ENCODE data around the gene MATN4. TPM values are rescaled to one million over a fixed set of nuclear protein-coding genes. Genes with fewer than 3 reads are reported as not detected.

Gene MATN4
- total RNA-seq, 3 donors from 2014 or later (not counting 1 experiment from before 2014, with no cell fraction given): not detected

DNA sequence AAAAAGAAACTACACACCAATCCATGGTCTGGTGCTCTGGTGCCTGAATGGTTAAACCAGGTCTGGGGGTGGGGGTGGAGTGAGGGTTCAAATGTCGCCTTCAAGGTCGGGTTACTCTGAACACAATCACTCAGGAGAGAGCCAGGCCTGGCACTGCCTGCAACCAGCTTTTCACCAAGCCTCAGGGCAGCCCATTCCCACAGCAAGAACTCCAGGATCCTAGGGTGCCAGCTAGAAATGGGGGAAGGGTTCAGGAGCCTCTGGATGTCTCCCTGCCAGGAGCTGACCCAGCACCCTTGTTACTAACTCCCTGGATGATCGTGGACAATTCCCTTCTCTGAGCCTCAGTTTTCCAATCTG lies 33.5 kb upstream of the MATN4 start:
- Histone ChIP-seq H3K9me3 (ENCODE audit: control insufficient read depth, insufficient read depth, low read length) (no peaks in the 10 kb centered on the region), H3K27ac (ENCODE audit: low read length) (no peak overlapping the region)

DNA sequence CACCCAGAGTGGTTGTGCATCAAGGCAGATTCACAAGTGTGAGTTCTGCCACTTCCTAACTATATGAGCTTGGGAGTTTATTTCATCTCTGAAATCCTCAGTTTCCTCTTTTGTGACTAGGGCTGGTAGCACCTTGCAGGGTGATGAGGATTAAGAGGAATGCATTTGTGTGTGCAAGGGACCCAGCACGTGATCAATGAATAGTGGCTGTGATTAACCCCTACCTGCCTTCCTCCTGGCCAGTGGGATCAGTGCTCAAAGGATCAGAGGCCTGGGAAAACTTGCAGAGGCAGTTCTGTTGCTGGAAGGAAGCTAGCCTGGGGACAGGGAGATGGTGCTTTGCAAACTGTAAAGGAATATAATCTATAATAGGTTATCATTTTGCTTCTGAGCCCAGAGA lies 32.9 kb upstream of the MATN4 start:
- no peak overlapping the region for H3K27ac Mint-ChIP-seq
- intact Hi-C loops (cut with micrococcal nuclease): no loop called here
- Histone ChIP-seq H3K4me3 (ENCODE audit: low read length) (no peak overlapping the region), H3K27me3 (ENCODE audit: control insufficient read depth, insufficient read depth, low read length) (no peaks in the 10 kb centered on the region), H3K36me3 (ENCODE audit: control insufficient read depth, insufficient read depth, low read length) (no peaks in the 10 kb centered on the region), H3K27ac (ENCODE audit: low read length) (no peak overlapping the region), H3K4me1 (ENCODE audit: control insufficient read depth, insufficient read depth, low read length) (no peaks in the 10 kb centered on the region), H3K9me3 (ENCODE audit: control insufficient read depth, insufficient read depth, low read length) (no peaks in the 10 kb centered on the region)
- ATAC-seq (no peak), DNase-seq (no peak)
- WGBS (ENCODE audit: insufficient coverage): 86% methylated on average over 1 of the region's 1 CpG
- H3K4me1 Mint-ChIP-seq: no peaks in the 10 kb centered on the region
- no peaks in the 10 kb centered on the region for H3K9me3 Mint-ChIP-seq
- no peaks in the 10 kb centered on the region for H3K27me3 Mint-ChIP-seq (ENCODE audit: low read depth in 2 of 2)
- TF ChIP-seq, protein P1, sequence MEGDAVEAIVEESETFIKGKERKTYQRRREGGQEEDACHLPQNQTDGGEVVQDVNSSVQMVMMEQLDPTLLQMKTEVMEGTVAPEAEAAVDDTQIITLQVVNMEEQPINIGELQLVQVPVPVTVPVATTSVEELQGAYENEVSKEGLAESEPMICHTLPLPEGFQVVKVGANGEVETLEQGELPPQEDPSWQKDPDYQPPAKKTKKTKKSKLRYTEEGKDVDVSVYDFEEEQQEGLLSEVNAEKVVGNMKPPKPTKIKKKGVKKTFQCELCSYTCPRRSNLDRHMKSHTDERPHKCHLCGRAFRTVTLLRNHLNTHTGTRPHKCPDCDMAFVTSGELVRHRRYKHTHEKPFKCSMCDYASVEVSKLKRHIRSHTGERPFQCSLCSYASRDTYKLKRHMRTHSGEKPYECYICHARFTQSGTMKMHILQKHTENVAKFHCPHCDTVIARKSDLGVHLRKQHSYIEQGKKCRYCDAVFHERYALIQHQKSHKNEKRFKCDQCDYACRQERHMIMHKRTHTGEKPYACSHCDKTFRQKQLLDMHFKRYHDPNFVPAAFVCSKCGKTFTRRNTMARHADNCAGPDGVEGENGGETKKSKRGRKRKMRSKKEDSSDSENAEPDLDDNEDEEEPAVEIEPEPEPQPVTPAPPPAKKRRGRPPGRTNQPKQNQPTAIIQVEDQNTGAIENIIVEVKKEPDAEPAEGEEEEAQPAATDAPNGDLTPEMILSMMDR (IDR thresholded peaks at IDR 0.05): no peak
- no peak overlapping the region for H3K4me3 Mint-ChIP-seq
- H3K36me3 Mint-ChIP-seq: no peaks in the 10 kb centered on the region

More for the DNA sequence above, 33.5 kb upstream of the MATN4 start:
- H3K4me3 ChIP-seq (ENCODE audit: low read length): no peak overlapping the region
- H3K36me3 Mint-ChIP-seq: no peaks in the 10 kb centered on the region
- H3K27me3 Mint-ChIP-seq (ENCODE audit: low read depth in 2 of 2): no peaks in the 10 kb centered on the region
- no peak overlapping the region for H3K4me3 Mint-ChIP-seq
- WGBS (ENCODE audit: insufficient coverage): 84% methylated on average over 3 of the region's 3 CpGs
- no peak overlapping the region for H3K27ac Mint-ChIP-seq
- no peaks in the 10 kb centered on the region for H3K36me3 ChIP-seq (ENCODE audit: control insufficient read depth, insufficient read depth, low read length)
- H3K4me1 Mint-ChIP-seq: no peaks in the 10 kb centered on the region
- no peak for DNase-seq
- intact Hi-C loops (cut with micrococcal nuclease): no loop called here
- peaks cover 5% of the 10 kb centered on the region for H3K4me1 ChIP-seq (ENCODE audit: control insufficient read depth, insufficient read depth, low read length)
- ATAC-seq: no peak
- H3K27me3 ChIP-seq (ENCODE audit: control insufficient read depth, insufficient read depth, low read length): no peaks in the 10 kb centered on the region
- no peaks in the 10 kb centered on the region for H3K9me3 Mint-ChIP-seq
- TF ChIP-seq, protein P1 (IDR thresholded peaks at IDR 0.05): no peak

GRCh38 chr20:45340236-45340847 lies 32.2 kb upstream of the MATN4 start:
- no peak overlapping the region for H3K4me3 ChIP-seq (ENCODE audit: low read length)
- H3K27me3 Mint-ChIP-seq (ENCODE audit: low read depth in 2 of 2): no peaks in the 10 kb centered on the region
- intact Hi-C loops (cut with micrococcal nuclease): no loop called here
- H3K9me3 Mint-ChIP-seq: no peaks in the 10 kb centered on the region
- no peaks in the 10 kb centered on the region for H3K4me1 ChIP-seq (ENCODE audit: control insufficient read depth, insufficient read depth, low read length)
- no peaks in the 10 kb centered on the region for H3K9me3 ChIP-seq (ENCODE audit: control insufficient read depth, insufficient read depth, low read length)
- DNase-seq: no peak
- H3K36me3 Mint-ChIP-seq: no peaks in the 10 kb centered on the region
- H3K4me1 Mint-ChIP-seq: no peaks in the 10 kb centered on the region
- H3K27ac ChIP-seq (ENCODE audit: low read length): no peak overlapping the region
- no peak overlapping the region for H3K27ac Mint-ChIP-seq
- TF ChIP-seq, protein P1 (IDR thresholded peaks at IDR 0.05): no peak
- H3K36me3 ChIP-seq (ENCODE audit: control insufficient read depth, insufficient read depth, low read length): no peaks in the 10 kb centered on the region
- no peak overlapping the region for H3K4me3 Mint-ChIP-seq
- ATAC-seq: no peak
- no peaks in the 10 kb centered on the region for H3K27me3 ChIP-seq (ENCODE audit: control insufficient read depth, insufficient read depth, low read length)
- 81% methylated on average over 5 of the region's 5 CpGs for WGBS (ENCODE audit: insufficient coverage)

- no peak for ATAC-seq
- H3K9me3 ChIP-seq (ENCODE audit: control insufficient read depth, insufficient read depth, low read length): no peaks in the 10 kb centered on the region
Measured at GRCh38 chr20:45339799-45340198, 31.7 kb upstream of the MATN4 start.

More at GRCh38 chr20:45339799-45340198, 31.7 kb upstream of the MATN4 start:
- no peak for DNase-seq
- H3K27me3 Mint-ChIP-seq (ENCODE audit: low read depth in 2 of 2): no peaks in the 10 kb centered on the region
- no peaks in the 10 kb centered on the region for H3K36me3 Mint-ChIP-seq
- no peaks in the 10 kb centered on the region for H3K27me3 ChIP-seq (ENCODE audit: control insufficient read depth, insufficient read depth, low read length)
- no peaks in the 10 kb centered on the region for H3K4me1 ChIP-seq (ENCODE audit: control insufficient read depth, insufficient read depth, low read length)
- no peak overlapping the region for H3K27ac ChIP-seq (ENCODE audit: low read length)
- no peak overlapping the region for H3K4me3 ChIP-seq (ENCODE audit: low read length)
- no peaks in the 10 kb centered on the region for H3K9me3 Mint-ChIP-seq
- intact Hi-C loops (cut with micrococcal nuclease): no loop called here
- no peaks in the 10 kb centered on the region for H3K36me3 ChIP-seq (ENCODE audit: control insufficient read depth, insufficient read depth, low read length)
- H3K4me1 Mint-ChIP-seq: no peaks in the 10 kb centered on the region
- WGBS (ENCODE audit: insufficient coverage): 94% methylated on average over 2 of the region's 2 CpGs
- TF ChIP-seq, protein P1 (IDR thresholded peaks at IDR 0.05): no peak
- no peak overlapping the region for H3K27ac Mint-ChIP-seq
- no peak overlapping the region for H3K4me3 Mint-ChIP-seq
